NCI-H1092 (cell line): ENCODE results near the gene RASSF7.
"Not testable (repeated sequence)": the region's sequence is repeated elsewhere in the genome, so short reads cannot be mapped to it uniquely, and the experiment has no call there.

Experiments used
- DNase-seq: peaks from one replicate; lab custom pipeline; 2025; lab: John Stamatoyannopoulos, UW

RASSF7 gene

GRCh38 chr11:567011-567628 is 6.3 kb downstream of the RASSF7 start:
- no peak for DNase-seq

GRCh38 chr11:567629-568292 is 7.0 kb downstream of the RASSF7 start:
- DNase-seq, result no peak

GRCh38 chr11:568306-569157 is 7.8 kb downstream of the RASSF7 start:
- DNase-seq, result peak; percentile 91

- DNase-seq, result no peak
These were observed 8.6 kb downstream of the RASSF7 start for GRCh38 chr11:569158-569885.

- no peak for DNase-seq
These were observed 11.0 kb downstream of the RASSF7 start for GRCh38 chr11:571802-572185.

GRCh38 chr11:573146-573759 is 12.5 kb downstream of the RASSF7 start:
- no peak for DNase-seq

GRCh38 chr11:574031-574570 is 13.3 kb downstream of the RASSF7 start:
- DNase-seq, result not testable (repeated sequence)

GRCh38 chr11:574632-575312 is 14.0 kb downstream of the RASSF7 start:
- DNase-seq, result no peak

GRCh38 chr11:575313-575995 is 14.7 kb downstream of the RASSF7 start:
- DNase-seq, result peak; percentile 73

- DNase-seq, result peak; percentile 89
These were observed 15.4 kb downstream of the RASSF7 start, which contains the start of gene PHRF1 for GRCh38 chr11:575996-576768. TSS of gene PHRF1 (plus strand) at chr11:576470. CDS start at chr11:581513, 5,043 bp downstream.

GRCh38 chr11:576811-577610 is 16.2 kb downstream of the RASSF7 start:
- no peak for DNase-seq

GRCh38 chr11:577611-577894 is 16.8 kb downstream of the RASSF7 start:
- no peak for DNase-seq

- no peak for DNase-seq
These were observed 17.7 kb downstream of the RASSF7 start for GRCh38 chr11:578276-579035.

GRCh38 chr11:579830-580601 is 19.2 kb downstream of the RASSF7 start:
- no peak for DNase-seq

- DNase-seq, result no peak
These were observed 20.6 kb downstream of the RASSF7 start for GRCh38 chr11:581342-581741.

- no peak for DNase-seq
These were observed 21.0 kb downstream of the RASSF7 start for GRCh38 chr11:581752-582151.

- no peak for DNase-seq
These were observed 23.5 kb downstream of the RASSF7 start for GRCh38 chr11:584287-584686.
